ENCODE results near the gene BSN.

DNA sequence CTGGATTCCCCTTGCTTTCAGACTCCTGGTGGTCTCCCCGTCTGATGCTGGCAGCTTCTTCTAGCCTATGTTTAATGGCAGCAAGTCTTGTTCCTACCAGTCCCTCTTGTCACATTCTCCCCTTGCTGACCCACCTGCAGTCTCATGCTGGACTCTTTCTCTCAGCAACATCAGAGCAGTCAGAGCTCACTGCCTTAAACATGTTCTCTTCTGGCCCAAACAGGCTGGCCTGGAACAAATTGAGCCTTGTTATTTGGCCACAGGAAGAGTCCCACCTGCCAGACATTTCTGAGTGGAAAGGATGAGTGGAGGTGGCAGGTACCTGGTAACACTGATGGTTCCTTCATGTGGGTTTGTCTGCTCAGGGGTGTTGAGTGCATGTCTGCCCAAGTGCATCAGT, 60.7 kb downstream of the BSN start:
- no peak for TF ChIP-seq POLR2A (IDR thresholded peaks at IDR 0.05)
- TF ChIP-seq, protein P1, sequence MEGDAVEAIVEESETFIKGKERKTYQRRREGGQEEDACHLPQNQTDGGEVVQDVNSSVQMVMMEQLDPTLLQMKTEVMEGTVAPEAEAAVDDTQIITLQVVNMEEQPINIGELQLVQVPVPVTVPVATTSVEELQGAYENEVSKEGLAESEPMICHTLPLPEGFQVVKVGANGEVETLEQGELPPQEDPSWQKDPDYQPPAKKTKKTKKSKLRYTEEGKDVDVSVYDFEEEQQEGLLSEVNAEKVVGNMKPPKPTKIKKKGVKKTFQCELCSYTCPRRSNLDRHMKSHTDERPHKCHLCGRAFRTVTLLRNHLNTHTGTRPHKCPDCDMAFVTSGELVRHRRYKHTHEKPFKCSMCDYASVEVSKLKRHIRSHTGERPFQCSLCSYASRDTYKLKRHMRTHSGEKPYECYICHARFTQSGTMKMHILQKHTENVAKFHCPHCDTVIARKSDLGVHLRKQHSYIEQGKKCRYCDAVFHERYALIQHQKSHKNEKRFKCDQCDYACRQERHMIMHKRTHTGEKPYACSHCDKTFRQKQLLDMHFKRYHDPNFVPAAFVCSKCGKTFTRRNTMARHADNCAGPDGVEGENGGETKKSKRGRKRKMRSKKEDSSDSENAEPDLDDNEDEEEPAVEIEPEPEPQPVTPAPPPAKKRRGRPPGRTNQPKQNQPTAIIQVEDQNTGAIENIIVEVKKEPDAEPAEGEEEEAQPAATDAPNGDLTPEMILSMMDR (IDR thresholded peaks at IDR 0.05), result no peak
